ENCODE results near the gene PTPN23.

GRCh38 chr3:47356201-47356600, 24.6 kb upstream of the PTPN23 start:
- TF ChIP-seq, protein P1, sequence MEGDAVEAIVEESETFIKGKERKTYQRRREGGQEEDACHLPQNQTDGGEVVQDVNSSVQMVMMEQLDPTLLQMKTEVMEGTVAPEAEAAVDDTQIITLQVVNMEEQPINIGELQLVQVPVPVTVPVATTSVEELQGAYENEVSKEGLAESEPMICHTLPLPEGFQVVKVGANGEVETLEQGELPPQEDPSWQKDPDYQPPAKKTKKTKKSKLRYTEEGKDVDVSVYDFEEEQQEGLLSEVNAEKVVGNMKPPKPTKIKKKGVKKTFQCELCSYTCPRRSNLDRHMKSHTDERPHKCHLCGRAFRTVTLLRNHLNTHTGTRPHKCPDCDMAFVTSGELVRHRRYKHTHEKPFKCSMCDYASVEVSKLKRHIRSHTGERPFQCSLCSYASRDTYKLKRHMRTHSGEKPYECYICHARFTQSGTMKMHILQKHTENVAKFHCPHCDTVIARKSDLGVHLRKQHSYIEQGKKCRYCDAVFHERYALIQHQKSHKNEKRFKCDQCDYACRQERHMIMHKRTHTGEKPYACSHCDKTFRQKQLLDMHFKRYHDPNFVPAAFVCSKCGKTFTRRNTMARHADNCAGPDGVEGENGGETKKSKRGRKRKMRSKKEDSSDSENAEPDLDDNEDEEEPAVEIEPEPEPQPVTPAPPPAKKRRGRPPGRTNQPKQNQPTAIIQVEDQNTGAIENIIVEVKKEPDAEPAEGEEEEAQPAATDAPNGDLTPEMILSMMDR (IDR thresholded peaks at IDR 0.05; ENCODE audit: insufficient read depth, low read depth, low read length), result no peak
- TF ChIP-seq EZH2 (IDR thresholded peaks at IDR 0.05; ENCODE audit: insufficient read depth, low read length), result no peak

Measured in astrocyte (in vitro differentiated cells and primary cell).